Astrocyte (in vitro differentiated cells and primary cell): ENCODE data around the gene PRRX1. TPM values are rescaled to one million over a fixed set of nuclear protein-coding genes. Genes with fewer than 3 reads are reported as not detected.

Source experiments
- DNase-seq: peaks from one replicate; pipeline ENCODE4 v3.0.0-alpha.2; 2010; ENCODE audit warnings: low read depth
- FAIRE-seq: peaks from 2 replicates; lab custom pipeline; 2011; peaks lifted over from hg19 to GRCh38; lab: Jason Lieb, UNC
- H2AFZ ChIP-seq: 2 replicates; pipeline ENCODE4 v1.6.0; 2012; ENCODE audit warnings: low read depth, low read length, inconsistent platforms
- H3K27ac ChIP-seq: 2 replicates; pipeline ENCODE4 v1.5.1; 2011; ENCODE audit warnings: low read depth, low read length, inconsistent platforms
- H3K27me3 ChIP-seq: 2 replicates; pipeline ENCODE4 v1.6.0; 2011; ENCODE audit warnings: low read length, inconsistent platforms; ENCODE audit not compliant: insufficient read depth
- H3K36me3 ChIP-seq: 2 replicates; pipeline ENCODE4 v1.5.1; 2011; ENCODE audit warnings: low read length, inconsistent platforms; ENCODE audit not compliant: insufficient read depth
- H3K4me1 ChIP-seq: 2 replicates; pipeline ENCODE4 v1.5.1; 2011; ENCODE audit warnings: low read length, inconsistent platforms; ENCODE audit not compliant: insufficient read depth
- H3K4me2 ChIP-seq: 2 replicates; pipeline ENCODE4 v1.6.0; 2012; ENCODE audit warnings: low read length, inconsistent platforms
- H3K4me3 ChIP-seq: 2 replicates; pipeline ENCODE4 v1.5.1; 2011; ENCODE audit warnings: low read depth, mild to moderate bottlenecking, low read length, inconsistent platforms; ENCODE audit not compliant: insufficient read depth
- H3K79me2 ChIP-seq: 2 replicates; pipeline ENCODE4 v1.6.0; 2012; ENCODE audit warnings: mild to moderate bottlenecking, low read length, inconsistent platforms; ENCODE audit not compliant: insufficient read depth
- H3K9ac ChIP-seq: 2 replicates; pipeline ENCODE4 v1.6.0; 2012; ENCODE audit warnings: mild to moderate bottlenecking, low read length, inconsistent platforms
- H3K9me3 ChIP-seq: 2 replicates; pipeline ENCODE4 v1.5.1; 2012; ENCODE audit warnings: low read depth, mild to moderate bottlenecking, low read length, inconsistent platforms; ENCODE audit not compliant: insufficient read depth
- H4K20me1 ChIP-seq: 2 replicates; pipeline ENCODE4 v1.6.0; 2012; ENCODE audit warnings: low read length, inconsistent platforms; ENCODE audit not compliant: insufficient read depth
- H3K27ac Mint-ChIP-seq: one replicate; pipeline ENCODE4 v1.8.0; 2021; ENCODE audit warnings: mild to moderate bottlenecking, mixed read lengths; ENCODE audit not compliant: unreplicated experiment
- H3K27me3 Mint-ChIP-seq: one replicate; pipeline ENCODE4 v1.8.0; 2021; ENCODE audit warnings: low read depth, mixed read lengths; ENCODE audit not compliant: unreplicated experiment
- H3K36me3 Mint-ChIP-seq: one replicate; pipeline ENCODE4 v1.8.0; 2021; ENCODE audit warnings: low read depth, mixed read lengths; ENCODE audit not compliant: unreplicated experiment
- H3K4me1 Mint-ChIP-seq: one replicate; pipeline ENCODE4 v1.8.0; 2021; ENCODE audit warnings: low read depth, mixed read lengths; ENCODE audit not compliant: unreplicated experiment
- H3K4me3 Mint-ChIP-seq: one replicate; pipeline ENCODE4 v1.8.0; 2021; ENCODE audit warnings: mild to moderate bottlenecking, moderate library complexity, mixed read lengths; ENCODE audit not compliant: unreplicated experiment
- H3K9me3 Mint-ChIP-seq: one replicate; pipeline ENCODE4 v1.8.0; 2021; ENCODE audit warnings: mild to moderate bottlenecking, mixed read lengths; ENCODE audit not compliant: unreplicated experiment
- CTCF ChIP-seq: IDR thresholded peaks from 2 replicates; pipeline ENCODE4 v1.5.1; 2011; ENCODE audit warnings: low read depth, mild to moderate bottlenecking, inconsistent platforms, low read length, moderate library complexity; ENCODE audit not compliant: insufficient read depth
- EZH2 ChIP-seq: IDR thresholded peaks from 2 replicates; pipeline ENCODE4 v1.6.1; 2012; ENCODE audit warnings: mild to moderate bottlenecking, low read length, inconsistent platforms; ENCODE audit not compliant: insufficient read depth
- total RNA-seq: library from RNA; stranded (reverse); gene quantifications from 2 replicates; pipeline ENCODE4 v1.2.1, GENCODE V29; 2021

PRRX1 gene
- total RNA-seq, 1 donor from 2014 or later: 1.3 TPM

DNA sequence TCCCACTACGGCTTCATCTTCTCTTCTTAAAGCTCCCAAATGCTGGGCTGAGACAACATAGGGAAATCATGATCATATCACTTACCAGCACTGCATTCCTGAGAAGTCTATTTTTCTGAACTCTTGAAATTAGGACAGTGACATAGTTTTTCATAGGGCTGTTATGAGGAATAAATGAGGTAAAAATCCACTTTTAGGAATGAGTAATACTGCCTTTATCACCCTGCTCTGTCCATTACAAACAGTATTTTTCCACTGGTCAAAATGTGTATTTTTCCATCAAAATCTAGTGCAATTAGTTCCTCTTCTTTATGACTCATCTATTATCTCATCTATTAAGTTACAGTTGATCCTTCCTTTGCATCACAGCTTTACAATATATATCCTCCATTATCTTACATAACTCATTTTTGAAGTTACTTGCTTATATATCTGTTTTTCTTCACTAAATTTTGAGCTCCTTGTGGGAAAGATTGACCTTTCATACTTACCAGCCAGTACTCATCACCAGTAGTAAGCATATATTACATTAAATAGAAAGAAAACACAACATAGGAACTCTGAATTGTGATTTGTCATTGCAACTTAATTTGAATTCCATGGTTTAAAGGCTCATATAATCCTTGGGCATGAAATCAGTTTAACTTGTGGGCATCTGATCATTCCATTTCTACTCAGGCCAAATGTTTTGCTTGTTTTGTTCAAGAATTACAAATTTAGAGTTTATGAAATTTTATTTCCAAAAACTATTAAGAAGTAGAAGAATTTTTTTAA lies 37.1 kb downstream of the PRRX1 start:
- peak overlapping the region; percentile 43 for H3K4me2 ChIP-seq
- no peaks in the 10 kb centered on the region for H3K9me3 ChIP-seq
- H4K20me1 ChIP-seq: no peaks in the 10 kb centered on the region
- DNase-seq (peak; percentile 76), FAIRE-seq (peak; percentile 85)
- peaks cover 21% of the 10 kb centered on the region for H3K4me1 Mint-ChIP-seq
- H3K27ac ChIP-seq: peak overlapping the region; percentile 84
- no peak for TF ChIP-seq CTCF
- no peak for TF ChIP-seq EZH2
- H3K4me1 ChIP-seq: peaks cover 31% of the 10 kb centered on the region
- H3K27me3 ChIP-seq: no peaks in the 10 kb centered on the region
- no peaks in the 10 kb centered on the region for H3K27me3 Mint-ChIP-seq
- H3K79me2 ChIP-seq: peaks cover 84% of the 10 kb centered on the region
- no peak overlapping the region for H3K27ac Mint-ChIP-seq
- H3K4me3 Mint-ChIP-seq: no peak overlapping the region
- H3K36me3 Mint-ChIP-seq: no peaks in the 10 kb centered on the region
- no peaks in the 10 kb centered on the region for H3K9me3 Mint-ChIP-seq
- no peak overlapping the region for H2AFZ ChIP-seq
- no peak overlapping the region for H3K4me3 ChIP-seq
- peak overlapping the region; percentile 47 for H3K9ac ChIP-seq
- no peaks in the 10 kb centered on the region for H3K36me3 ChIP-seq

GRCh38 chr1:170701962-170702361 lies 38.0 kb downstream of the PRRX1 start:
- H3K79me2 ChIP-seq: peaks cover 79% of the 10 kb centered on the region
- DNase-seq (no peak), FAIRE-seq (no peak)
- no peak overlapping the region for H2AFZ ChIP-seq
- no peaks in the 10 kb centered on the region for H3K27me3 ChIP-seq
- no peaks in the 10 kb centered on the region for H3K9me3 ChIP-seq
- H3K4me1 ChIP-seq: peaks cover 40% of the 10 kb centered on the region
- H3K36me3 ChIP-seq: no peaks in the 10 kb centered on the region
- Mint-ChIP-seq H3K27ac (no peak overlapping the region), H3K4me3 (no peak overlapping the region), H3K36me3 (no peaks in the 10 kb centered on the region), H3K27me3 (no peaks in the 10 kb centered on the region), H3K9me3 (no peaks in the 10 kb centered on the region), H3K4me1 (peaks cover 21% of the 10 kb centered on the region)
- no peak for TF ChIP-seq EZH2
- H3K4me3 ChIP-seq: no peak overlapping the region
- H4K20me1 ChIP-seq: no peaks in the 10 kb centered on the region
- H3K4me2 ChIP-seq: no peak overlapping the region
- H3K9ac ChIP-seq: no peak overlapping the region
- H3K27ac ChIP-seq: no peak overlapping the region

DNA sequence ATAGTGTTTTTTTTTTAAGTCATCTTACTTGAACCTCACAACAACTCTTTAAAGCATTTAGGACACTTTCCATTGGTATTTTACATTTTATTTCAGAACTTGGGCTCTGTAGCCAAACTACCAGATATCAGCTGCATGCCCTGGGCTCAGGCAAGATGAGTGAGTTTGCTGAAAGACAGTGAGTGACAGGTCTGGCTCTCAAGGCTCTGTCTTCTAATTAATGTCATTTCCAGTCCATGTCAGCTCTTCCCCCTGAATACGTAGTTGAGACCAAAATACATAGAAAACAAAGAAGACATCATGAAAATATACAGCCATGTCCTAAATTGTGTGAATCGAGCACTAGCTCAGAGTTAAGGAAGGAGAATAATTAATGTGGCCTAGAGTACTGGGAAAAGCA lies 39.7 kb downstream of the PRRX1 start:
- H3K27me3 ChIP-seq: no peaks in the 10 kb centered on the region
- no peak overlapping the region for H3K4me2 ChIP-seq
- FAIRE-seq (no peak), DNase-seq (no peak)
- no peaks in the 10 kb centered on the region for H3K9me3 ChIP-seq
- no peaks in the 10 kb centered on the region for H3K9me3 Mint-ChIP-seq
- H4K20me1 ChIP-seq: no peaks in the 10 kb centered on the region
- H2AFZ ChIP-seq: no peak overlapping the region
- peak overlapping the region; percentile 26 for H3K27ac ChIP-seq
- H3K9ac ChIP-seq: no peak overlapping the region
- peaks cover 30% of the 10 kb centered on the region for H3K4me1 Mint-ChIP-seq
- peaks cover 66% of the 10 kb centered on the region for H3K79me2 ChIP-seq
- H3K4me3 Mint-ChIP-seq: no peak overlapping the region
- H3K27ac Mint-ChIP-seq: no peak overlapping the region
- H3K27me3 Mint-ChIP-seq: no peaks in the 10 kb centered on the region
- H3K4me1 ChIP-seq: peaks cover 49% of the 10 kb centered on the region
- no peaks in the 10 kb centered on the region for H3K36me3 ChIP-seq
- H3K36me3 Mint-ChIP-seq: no peaks in the 10 kb centered on the region
- H3K4me3 ChIP-seq: no peak overlapping the region
- no peak for TF ChIP-seq EZH2
